ENCODE measurements around the gene GDI1.

- TF ChIP-seq, protein P1, sequence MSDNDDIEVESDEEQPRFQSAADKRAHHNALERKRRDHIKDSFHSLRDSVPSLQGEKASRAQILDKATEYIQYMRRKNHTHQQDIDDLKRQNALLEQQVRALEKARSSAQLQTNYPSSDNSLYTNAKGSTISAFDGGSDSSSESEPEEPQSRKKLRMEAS (IDR thresholded peaks at IDR 0.05) = no peak
- no peak for TF ChIP-seq BRCA1 (IDR thresholded peaks at IDR 0.05; ENCODE audit: low read depth, low read length)
- no peak for TF ChIP-seq CTCF (IDR thresholded peaks at IDR 0.05; ENCODE audit: control extremely low read depth in 1 of 3, insufficient read depth in 1 of 3, low read depth in 1 of 3, low read length in 3 of 3)
- TF ChIP-seq JUN (IDR thresholded peaks at IDR 0.05; ENCODE audit: low read depth, low read length) = no peak
- no peak for TF ChIP-seq PHF8 (conservative IDR thresholded peaks at IDR 0.05; ENCODE audit: low read depth, low read length)
- no peak for TF ChIP-seq GABPA (IDR thresholded peaks at IDR 0.05; ENCODE audit: borderline replicate concordance, insufficient read depth, low read length)
- TF ChIP-seq CREB1 (IDR thresholded peaks at IDR 0.05) = no peak
- no peak for TF ChIP-seq TAF1 (IDR thresholded peaks at IDR 0.05; ENCODE audit: low read depth, low read length)
These were observed 8.8 kb downstream of the GDI1 start for GRCh38 chrX:154445776-154446175.

All from H1 (cell line).